ENCODE data around the gene EFEMP1.

DNA sequence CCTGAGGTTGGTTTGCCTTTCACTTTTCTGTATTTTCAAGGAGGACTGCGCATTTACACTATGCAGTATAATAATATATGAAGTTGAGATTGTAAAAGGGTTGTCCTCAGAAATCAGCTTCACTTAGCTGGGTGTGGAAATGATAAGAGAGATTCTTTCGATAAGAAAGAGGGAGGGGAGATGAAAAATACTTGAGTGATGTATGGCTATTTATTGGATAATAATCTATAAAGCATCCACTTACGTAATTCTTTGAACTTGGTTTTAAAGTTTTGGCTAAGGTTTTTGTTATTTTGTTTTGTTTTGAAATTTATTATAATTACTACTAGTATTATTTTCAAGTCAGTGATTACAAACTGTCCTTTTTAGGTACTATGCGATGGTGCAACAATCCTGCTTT, 40.6 kb downstream of the EFEMP1 start:
- TF ChIP-seq, protein P1, sequence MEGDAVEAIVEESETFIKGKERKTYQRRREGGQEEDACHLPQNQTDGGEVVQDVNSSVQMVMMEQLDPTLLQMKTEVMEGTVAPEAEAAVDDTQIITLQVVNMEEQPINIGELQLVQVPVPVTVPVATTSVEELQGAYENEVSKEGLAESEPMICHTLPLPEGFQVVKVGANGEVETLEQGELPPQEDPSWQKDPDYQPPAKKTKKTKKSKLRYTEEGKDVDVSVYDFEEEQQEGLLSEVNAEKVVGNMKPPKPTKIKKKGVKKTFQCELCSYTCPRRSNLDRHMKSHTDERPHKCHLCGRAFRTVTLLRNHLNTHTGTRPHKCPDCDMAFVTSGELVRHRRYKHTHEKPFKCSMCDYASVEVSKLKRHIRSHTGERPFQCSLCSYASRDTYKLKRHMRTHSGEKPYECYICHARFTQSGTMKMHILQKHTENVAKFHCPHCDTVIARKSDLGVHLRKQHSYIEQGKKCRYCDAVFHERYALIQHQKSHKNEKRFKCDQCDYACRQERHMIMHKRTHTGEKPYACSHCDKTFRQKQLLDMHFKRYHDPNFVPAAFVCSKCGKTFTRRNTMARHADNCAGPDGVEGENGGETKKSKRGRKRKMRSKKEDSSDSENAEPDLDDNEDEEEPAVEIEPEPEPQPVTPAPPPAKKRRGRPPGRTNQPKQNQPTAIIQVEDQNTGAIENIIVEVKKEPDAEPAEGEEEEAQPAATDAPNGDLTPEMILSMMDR (IDR thresholded peaks at IDR 0.05): no peak
- no peak for TF ChIP-seq POLR2A (IDR thresholded peaks at IDR 0.05)

Measured in esophagus squamous epithelium (tissue), 4 donors.